M059J (cell line): ENCODE measurements around the gene FPGS. TPM values are rescaled to one million over a fixed set of nuclear protein-coding genes. Genes with fewer than 3 reads are reported as not detected.

ENCODE experiments used
- DNase-seq: peaks from one replicate; pipeline ENCODE4 v3.0.0-alpha.2; 2012; ENCODE audit warnings: low read depth
- total RNA-seq: library from RNA; depleted of rRNA; stranded (reverse); fragments of >200 nt; shearing (Covaris generic); gene quantifications from 2 replicates; pipeline ENCODE4 v1.2.3, GENCODE V29; 2014; rRNA removed

The FPGS gene
- total RNA-seq, 1 experiment from 2014 or later: 76.4 TPM

GRCh38 chr9:127860260-127860659 lies 57.6 kb downstream of the FPGS start:
- DNase-seq: no peak

- no peak for DNase-seq
Measured at GRCh38 chr9:127860779-127861178, 58.1 kb downstream of the FPGS start.

GRCh38 chr9:127862075-127863011 lies 59.7 kb downstream of the FPGS start:
- DNase-seq: peak; percentile 40

GRCh38 chr9:127863191-127863621 lies 60.5 kb downstream of the FPGS start:
- no peak for DNase-seq

Other genes starting within 250 kb of the FPGS start
- gene STXBP1, start 190.6 kb upstream of the FPGS start, total RNA-seq: 15.0 and 32.1 TPM in 2 replicates
- not detected in 2 replicates for gene CFAP157, start 95.9 kb upstream of the FPGS start, total RNA-seq
- gene PTRH1, start 87.2 kb upstream of the FPGS start, total RNA-seq: 10.7 and 17.5 TPM in 2 replicates
- gene TTC16, start 86.8 kb upstream of the FPGS start, total RNA-seq: not detected in 2 replicates
- 10.4 and 12.3 TPM in 2 replicates for gene TOR2A, start 67.6 kb upstream of the FPGS start, total RNA-seq
- 0.12 TPM in 1 of 2 replicates, not detected in the other for gene SH2D3C, start 24.2 kb upstream of the FPGS start, total RNA-seq
- gene CDK9, start 16.8 kb upstream of the FPGS start, total RNA-seq: 31.8 and 33.2 TPM in 2 replicates
- 25.9 and 46.1 TPM in 2 replicates for gene ENG, start 51.8 kb downstream of the FPGS start, total RNA-seq
- 58.5 and 86.3 TPM in 2 replicates for gene AK1, start 74.8 kb downstream of the FPGS start, total RNA-seq
- gene ST6GALNAC6, start 96.7 kb downstream of the FPGS start, total RNA-seq: 15.9 and 29.4 TPM in 2 replicates
- 12.2 and 12.6 TPM in 2 replicates for gene ST6GALNAC4, start 114.2 kb downstream of the FPGS start, total RNA-seq
- gene PIP5KL1, start 127.9 kb downstream of the FPGS start, total RNA-seq: 1.6 TPM in 1 of 2 replicates, not detected in the other
- 53.8 and 77.2 TPM in 2 replicates for gene DPM2, start 135.0 kb downstream of the FPGS start, total RNA-seq
- gene EEIG1, start 178.1 kb downstream of the FPGS start, total RNA-seq: 4.3 and 35.5 TPM in 2 replicates